ENCODE results near the gene HOXC11. TPM values are rescaled to one million over a fixed set of nuclear protein-coding genes. Genes with fewer than 3 reads are reported as not detected.

Gene HOXC11
- total RNA-seq: not detected in 2 replicates

DNA sequence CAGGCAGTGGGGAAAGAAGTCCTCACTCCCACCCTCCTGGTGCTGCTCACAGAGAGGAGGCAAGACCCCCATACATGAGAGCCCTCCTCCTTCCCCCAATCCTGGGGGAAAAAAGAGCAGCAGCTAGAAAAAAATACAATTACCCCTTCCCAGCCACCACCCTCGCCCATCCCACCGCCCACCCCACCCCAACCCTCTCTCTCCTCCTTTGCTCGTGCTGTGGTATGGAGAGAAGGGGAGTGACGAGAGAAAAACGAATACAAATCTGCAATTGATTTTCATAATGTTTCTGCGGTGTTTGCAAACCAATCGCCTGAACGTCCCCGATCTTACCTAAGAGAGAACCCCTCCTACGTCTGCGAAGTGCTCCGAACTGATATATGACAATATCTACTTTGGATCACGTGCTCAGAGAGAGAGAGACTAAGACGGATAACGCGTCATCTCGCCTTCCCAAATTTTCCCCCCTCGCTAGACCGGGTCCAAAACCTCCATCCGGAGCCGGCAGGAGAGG is at the start of gene HOXC11:
HOXC11 (plus strand) TSS at position 405 of the 514 bp plus-strand sequence. CDS start 116 bp downstream, outside the sequence.
- no peak for DNase-seq (ENCODE audit: low read depth in 2 of 2)

GRCh38 chr12:53924521-53925405 is 48.2 kb upstream of the HOXC11 start:
- no peak for DNase-seq (ENCODE audit: low read depth in 2 of 2)

DNA sequence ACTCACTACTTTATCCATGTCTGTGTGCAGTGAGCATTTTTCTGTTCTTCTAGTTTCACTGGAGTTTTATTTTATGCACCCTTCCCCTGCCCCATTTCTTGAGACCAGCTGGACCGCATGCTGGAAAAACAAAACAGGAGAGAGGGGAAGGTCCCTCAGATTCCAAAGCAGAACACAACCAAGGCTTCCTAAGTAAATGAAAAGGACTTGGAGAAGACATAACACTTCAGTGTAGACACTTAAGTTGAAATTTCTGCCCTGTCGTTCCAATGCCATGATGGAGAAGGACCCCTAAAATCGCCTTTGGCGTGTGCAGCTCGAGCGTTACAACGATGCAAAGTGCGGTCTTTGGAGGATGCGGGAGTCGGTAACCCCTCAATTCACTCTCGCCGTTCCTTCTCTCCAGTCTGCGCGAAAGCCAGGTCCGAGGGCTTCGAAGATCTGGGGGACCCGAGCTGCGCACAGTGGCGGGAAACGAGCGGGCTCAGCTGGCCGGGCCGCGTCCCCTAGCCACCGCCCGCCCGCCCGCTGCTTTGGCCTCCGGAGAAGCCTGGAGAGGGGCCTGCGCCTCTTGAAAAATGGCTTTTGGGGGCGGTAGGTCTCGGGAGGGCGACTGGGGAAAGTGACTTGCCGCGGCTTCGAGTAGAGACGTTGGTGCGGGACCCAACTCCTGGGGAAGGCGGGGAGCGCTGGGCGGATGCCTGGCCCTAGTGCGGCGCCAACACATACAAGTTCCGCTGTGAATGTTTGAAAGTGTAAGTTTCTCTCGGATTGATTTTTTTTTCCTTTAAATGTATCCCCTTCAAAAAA is 45.5 kb upstream of the HOXC11 start:
- DNase-seq (ENCODE audit: low read depth in 2 of 2): no peak

GRCh38 chr12:53928054-53928835 is 44.7 kb upstream of the HOXC11 start:
- DNase-seq (ENCODE audit: low read depth in 2 of 2): no peak

- no peak for DNase-seq (ENCODE audit: low read depth in 2 of 2)
Observed at GRCh38 chr12:53929527-53929926, 43.4 kb upstream of the HOXC11 start.

DNA sequence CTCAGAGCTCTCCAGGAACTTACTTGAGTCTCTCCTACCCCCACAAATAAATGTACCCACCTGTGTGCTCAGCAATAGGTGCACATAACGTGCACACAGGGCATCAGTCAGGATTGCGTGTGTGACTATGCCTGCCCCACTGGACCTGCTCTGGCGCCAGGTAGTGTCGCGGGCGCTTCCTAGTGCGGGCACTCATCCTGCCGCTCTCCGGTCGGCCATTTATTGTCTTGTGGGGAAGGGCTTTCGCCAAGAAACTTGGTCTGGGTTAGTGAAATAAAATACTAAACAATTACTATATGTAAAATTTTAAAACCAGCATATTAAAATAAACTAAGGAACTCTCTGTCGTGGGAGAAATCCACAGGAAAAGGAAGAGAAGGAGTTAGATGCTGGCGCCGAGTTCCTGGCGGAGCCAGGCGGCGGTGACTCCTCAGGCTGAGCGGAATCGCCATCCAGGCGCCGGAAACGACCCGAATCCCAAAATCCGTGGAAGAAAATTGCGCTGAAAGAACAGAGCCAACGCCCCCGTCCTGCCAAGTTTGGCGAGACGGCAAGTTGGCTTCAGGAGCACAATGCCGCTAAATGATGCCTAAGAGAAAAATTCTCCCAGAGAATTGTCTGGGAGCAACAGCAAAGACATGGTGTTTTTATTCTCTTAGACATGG is 42.2 kb upstream of the HOXC11 start:
- no peak for DNase-seq (ENCODE audit: low read depth in 2 of 2)

DNA sequence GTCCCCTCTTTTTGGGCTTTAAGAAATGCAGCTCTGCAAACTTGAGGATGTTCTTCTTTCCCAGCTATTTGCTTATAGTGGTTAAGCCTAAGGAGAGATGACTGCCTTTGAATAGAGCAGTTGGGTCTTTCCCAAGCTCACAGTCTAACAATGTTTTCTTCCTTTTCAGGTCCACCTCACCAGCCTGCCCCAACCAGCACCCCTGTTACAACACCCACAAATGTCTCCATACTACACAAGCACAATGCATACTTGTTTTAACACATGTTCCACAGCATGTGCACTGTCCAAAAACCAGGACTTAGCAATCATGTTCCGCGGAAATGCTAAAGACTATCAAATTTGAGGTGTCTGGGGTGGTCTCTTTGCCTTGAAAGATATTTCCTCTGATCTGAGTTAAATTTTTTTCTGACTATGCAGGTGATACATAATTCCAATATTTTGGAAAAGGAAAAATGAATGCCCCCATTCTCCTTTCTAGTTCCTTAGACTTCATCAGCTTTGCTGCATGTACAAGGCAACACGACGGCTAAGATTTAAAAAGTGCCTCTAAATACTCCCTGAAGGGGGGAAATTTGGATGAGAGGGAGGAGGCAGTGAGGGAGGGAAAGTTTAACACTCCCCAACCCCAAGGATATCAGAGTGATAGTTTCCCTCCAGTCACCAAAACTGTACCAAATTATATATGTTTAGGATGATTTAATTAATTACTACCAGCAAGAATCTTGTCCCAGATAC is 40.9 kb upstream of the HOXC11 start:
- DNase-seq (ENCODE audit: low read depth in 2 of 2): no peak

GRCh38 chr12:53932915-53933314 is 40.0 kb upstream of the HOXC11 start:
- no peak for DNase-seq (ENCODE audit: low read depth in 2 of 2)

DNA sequence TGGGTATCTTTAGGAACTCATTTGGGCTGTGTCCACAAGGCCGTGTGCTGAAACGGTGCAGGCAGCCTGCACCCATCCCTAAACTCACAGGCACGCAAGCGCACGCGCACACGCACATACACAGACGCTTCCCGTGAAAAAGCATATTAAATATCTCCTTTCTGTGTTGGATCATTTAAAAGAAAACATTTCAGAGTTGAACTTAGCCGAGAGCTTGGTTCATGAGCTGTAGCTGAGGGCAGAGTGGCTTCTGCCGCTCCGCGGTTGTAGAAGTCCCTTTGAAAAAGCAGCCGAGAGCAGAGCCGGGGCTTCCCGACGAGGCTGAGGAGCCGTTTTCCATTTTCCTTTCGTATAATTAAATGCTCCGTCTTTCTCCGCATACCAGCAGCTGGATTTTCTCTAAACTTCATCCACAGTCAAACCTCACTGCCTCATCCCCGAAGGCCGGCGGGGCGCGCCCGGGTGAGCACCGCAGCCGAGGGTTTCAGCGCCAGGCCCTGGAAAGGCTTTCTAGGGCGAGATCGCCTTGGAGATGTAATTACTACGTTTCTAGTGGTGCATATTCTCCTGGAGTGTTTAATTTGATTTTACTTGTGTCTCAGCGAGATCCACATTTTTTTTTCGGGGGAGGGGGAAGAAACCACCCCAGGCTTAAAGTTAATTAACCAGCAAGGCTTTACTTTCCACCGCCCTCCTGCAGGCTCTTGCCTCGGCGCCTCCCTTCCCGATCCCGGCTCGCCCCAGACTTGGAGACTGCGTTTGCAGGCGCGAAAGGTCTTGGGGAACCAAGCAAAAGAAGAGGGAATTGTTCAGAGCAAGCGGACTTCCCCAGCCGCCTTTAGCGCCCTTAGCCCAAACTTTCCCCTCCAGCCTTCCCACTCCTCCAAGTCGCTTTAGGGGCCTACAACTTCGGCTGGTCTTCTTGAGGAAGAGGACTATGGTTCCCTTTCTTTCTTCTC is 37.3 kb upstream of the HOXC11 start:
- DNase-seq (ENCODE audit: low read depth in 2 of 2): no peak

DNA sequence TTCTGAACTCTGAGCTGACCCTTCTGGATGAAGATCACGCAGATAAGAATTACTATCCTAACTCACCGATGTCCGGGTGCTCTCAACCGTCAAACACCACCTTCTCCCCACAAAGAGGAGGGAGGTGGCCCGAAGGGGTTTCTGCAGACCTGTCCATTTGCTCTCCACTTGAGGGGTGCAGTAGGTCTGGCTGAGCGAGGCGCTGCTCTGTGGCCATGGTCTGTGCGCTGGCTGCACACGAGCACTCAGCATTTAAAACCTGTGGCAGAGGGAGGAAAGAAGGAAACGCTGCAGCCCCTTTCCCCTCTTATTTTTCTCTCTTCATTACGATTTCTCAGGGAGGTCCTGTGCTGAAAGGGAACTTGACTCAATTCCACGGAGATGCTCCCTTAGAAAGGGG is 35.8 kb upstream of the HOXC11 start:
- no peak for DNase-seq (ENCODE audit: low read depth in 2 of 2)

DNA sequence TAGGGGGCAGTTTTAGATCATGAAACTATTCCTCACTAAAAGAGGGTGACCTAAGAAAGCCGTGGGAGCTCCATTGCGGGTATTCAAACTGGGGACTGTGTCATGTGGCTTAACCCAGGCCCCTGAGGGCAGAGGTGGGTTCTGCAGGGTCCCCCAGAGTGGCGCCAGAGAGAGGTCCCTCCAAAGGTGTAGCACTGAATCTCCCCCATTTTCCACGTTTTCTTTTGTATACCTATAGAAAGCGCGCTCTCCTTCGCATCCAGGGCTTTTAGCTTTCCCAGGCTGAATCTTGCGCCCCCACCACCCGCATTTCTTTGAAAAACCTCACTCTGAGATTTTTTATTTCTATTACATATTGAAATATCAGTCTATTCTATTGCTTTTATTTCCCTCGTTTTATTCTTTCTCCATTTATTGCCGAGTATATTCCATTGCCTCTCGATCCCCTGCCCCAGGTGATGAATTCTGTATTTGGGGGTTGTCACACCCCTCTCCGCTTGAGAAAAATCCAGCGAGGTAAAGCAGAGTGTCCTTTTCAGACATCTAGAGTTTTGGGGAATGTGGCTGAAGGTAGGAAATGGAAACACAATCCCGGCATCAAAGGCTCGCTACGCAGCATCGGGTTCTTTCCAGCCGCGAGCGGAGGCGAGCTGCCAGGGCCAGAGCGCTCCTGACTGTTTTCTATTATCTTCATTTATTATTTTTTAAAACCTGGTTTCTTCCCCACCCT is 35.2 kb upstream of the HOXC11 start:
- no peak for DNase-seq (ENCODE audit: low read depth in 2 of 2)

DNA sequence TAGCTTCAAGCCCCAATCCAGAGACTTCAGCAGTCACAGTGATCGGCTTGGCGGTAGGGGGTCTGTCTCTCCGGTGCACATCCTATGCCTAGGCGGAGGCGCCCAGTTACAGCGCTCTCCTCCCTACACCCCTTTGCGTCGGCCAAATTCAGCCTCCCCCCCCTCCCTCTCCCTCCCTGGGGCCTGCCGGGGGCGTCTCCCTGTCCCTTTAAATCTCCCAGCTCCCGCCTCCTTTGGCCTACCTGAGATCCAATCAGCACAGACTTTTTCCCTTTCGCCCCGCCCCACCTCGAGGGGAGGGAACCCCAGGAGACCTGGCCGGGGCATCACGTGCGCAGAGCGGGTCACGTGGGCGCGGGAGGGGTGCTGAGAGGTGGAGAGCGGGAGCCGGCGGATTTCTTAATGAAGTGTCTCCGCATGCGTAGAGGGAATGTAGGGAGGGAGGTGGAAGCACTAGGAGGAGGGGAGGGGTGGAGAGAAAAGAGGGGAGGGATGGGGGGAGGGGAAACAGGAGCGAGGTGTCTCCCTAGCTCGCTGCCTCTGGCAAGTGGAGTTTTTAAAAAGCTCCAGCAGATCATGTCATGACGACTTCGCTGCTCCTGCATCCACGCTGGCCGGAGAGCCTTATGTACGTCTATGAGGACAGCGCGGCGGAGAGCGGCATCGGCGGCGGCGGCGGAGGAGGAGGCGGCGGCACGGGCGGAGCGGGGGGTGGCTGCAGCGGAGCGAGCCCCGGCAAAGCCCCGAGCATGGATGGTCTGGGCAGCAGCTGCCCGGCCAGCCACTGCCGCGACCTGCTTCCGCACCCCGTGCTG is 34.4 kb upstream of the HOXC11 start, which contains the start of gene HOXC13:
HOXC13 (plus strand) TSS at position 506 of the 815 bp plus-strand sequence; CDS start at position 582, 76 bp downstream.
- DNase-seq (ENCODE audit: low read depth in 2 of 2): no peak

GRCh38 chr12:53939141-53940108 is 33.5 kb upstream of the HOXC11 start:
- no peak for DNase-seq (ENCODE audit: low read depth in 2 of 2)

DNA sequence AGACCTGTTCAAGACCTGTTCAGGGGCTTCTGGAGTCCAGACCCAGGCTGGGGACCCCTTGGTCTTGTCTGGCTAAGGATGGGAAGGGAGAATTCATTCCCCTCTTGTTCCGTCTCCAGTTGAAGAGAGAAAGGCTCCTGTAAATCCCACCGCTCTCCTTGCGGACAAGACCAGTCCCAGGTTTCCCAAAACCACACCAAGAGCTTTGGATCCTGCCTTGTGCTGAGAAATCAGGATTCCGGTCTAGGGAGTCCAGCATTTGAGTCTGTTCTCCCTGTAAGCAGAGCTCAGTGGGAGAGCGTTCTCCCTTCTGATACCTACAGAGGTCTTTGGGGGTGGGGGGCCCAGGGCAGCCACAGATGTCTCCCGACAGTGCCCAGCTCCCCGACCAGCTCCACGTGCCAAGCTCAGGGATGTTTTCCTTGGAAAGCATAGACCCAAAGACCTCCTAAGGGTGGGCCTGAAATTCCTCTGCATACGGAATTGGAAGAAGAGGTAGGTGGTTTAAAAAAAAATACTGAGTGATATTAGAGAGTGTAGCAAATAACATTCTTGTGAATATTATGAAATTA is 32.4 kb upstream of the HOXC11 start:
- no peak for DNase-seq (ENCODE audit: low read depth in 2 of 2)

GRCh38 chr12:53941187-53941586 is 31.7 kb upstream of the HOXC11 start:
- no peak for DNase-seq (ENCODE audit: low read depth in 2 of 2)

GRCh38 chr12:53941750-53942149 is 31.2 kb upstream of the HOXC11 start:
- DNase-seq (ENCODE audit: low read depth in 2 of 2): no peak

Measured in lung microvascular endothelial cell (primary cell).